GM21381 (cell line): ENCODE data around the gene BRWD1.
A peak's percentile ranks its signal among the peaks of the same experiment; 100 is the strongest.

Source experiments
- ATAC-seq: cut with Tn5 transposase; IDR thresholded peaks from one replicate; pipeline ENCODE4 v1.9.1; 2021; ENCODE audit warnings: mild to moderate bottlenecking, moderate library complexity; ENCODE audit not compliant: unreplicated experiment

Gene BRWD1

GRCh38 chr21:39208624-39209333 lies 104.7 kb downstream of the BRWD1 start:
- ATAC-seq: no peak

GRCh38 chr21:39204134-39204533 lies 109.3 kb downstream of the BRWD1 start:
- no peak for ATAC-seq

GRCh38 chr21:39198800-39199199 lies 114.6 kb downstream of the BRWD1 start:
- ATAC-seq: no peak

GRCh38 chr21:39197448-39198233 lies 115.8 kb downstream of the BRWD1 start:
- ATAC-seq: no peak

- no peak for ATAC-seq
Measured at GRCh38 chr21:39196838-39197237, 116.6 kb downstream of the BRWD1 start.

- no peak for ATAC-seq
Measured at GRCh38 chr21:39196310-39196709, 117.1 kb downstream of the BRWD1 start.

GRCh38 chr21:39193380-39193779 lies 120.1 kb downstream of the BRWD1 start:
- ATAC-seq: no peak

- no peak for ATAC-seq
Measured at GRCh38 chr21:39189857-39190604, 123.4 kb downstream of the BRWD1 start.

GRCh38 chr21:39188521-39189139 lies 124.8 kb downstream of the BRWD1 start:
- ATAC-seq: no peak

GRCh38 chr21:39187141-39187540 lies 126.3 kb downstream of the BRWD1 start:
- ATAC-seq: no peak

GRCh38 chr21:39186676-39187075 lies 126.8 kb downstream of the BRWD1 start:
- no peak for ATAC-seq

GRCh38 chr21:39185157-39185556 lies 128.3 kb downstream of the BRWD1 start:
- no peak for ATAC-seq

GRCh38 chr21:39184050-39184980 lies 129.1 kb downstream of the BRWD1 start:
- ATAC-seq: no peak

GRCh38 chr21:39183272-39184049 lies 130.0 kb downstream of the BRWD1 start, which contains the start of gene PSMG1:
Gene PSMG1, minus strand, starts transcription at chr21:39183451. Its CDS starts 66 bp downstream, at chr21:39183385.
- peak; percentile 88 for ATAC-seq

GRCh38 chr21:39182484-39183271 lies 130.8 kb downstream of the BRWD1 start:
- ATAC-seq: peak; percentile 2

- ATAC-seq: no peak
Measured at GRCh38 chr21:39182016-39182415, 131.4 kb downstream of the BRWD1 start.

- no peak for ATAC-seq
Measured at GRCh38 chr21:39181205-39181818, 132.1 kb downstream of the BRWD1 start.

GRCh38 chr21:39180429-39181019 lies 132.9 kb downstream of the BRWD1 start:
- ATAC-seq: no peak
